Bronchial epithelial cell (primary cell): Measurements from ENCODE around the gene CXorf49. TPM values are rescaled to one million over a fixed set of nuclear protein-coding genes. Genes with fewer than 3 reads are reported as not detected.
"Not testable (repeated sequence)": the region's sequence is repeated elsewhere in the genome, so short reads cannot be mapped to it uniquely, and the experiment has no call there.

Experiments
- DNase-seq: peaks from one replicate; pipeline ENCODE4 v3.0.0-alpha.2; 2010; ENCODE audit warnings: low read depth
- FAIRE-seq: peaks from 2 replicates; lab custom pipeline; 2011; peaks lifted over from hg19 to GRCh38; lab: Jason Lieb, UNC
- H3K27me3 ChIP-seq: 2 replicates; pipeline ENCODE4 v1.5.1; 2011; ENCODE audit warnings: low read length; ENCODE audit not compliant: control insufficient read depth, insufficient read depth
- H3K36me3 ChIP-seq: 2 replicates; pipeline ENCODE4 v1.5.1; 2011; ENCODE audit warnings: low read length; ENCODE audit not compliant: control insufficient read depth, insufficient read depth
- H3K4me3 ChIP-seq: 2 replicates; pipeline ENCODE4 v1.5.1; 2011; ENCODE audit warnings: mild to moderate bottlenecking, low read depth, low read length, control low read depth
- total RNA-seq: library from RNA; depleted of rRNA; stranded (reverse); fragments of >200 nt; gene quantifications from 2 replicates; pipeline ENCODE4 v1.2.1, GENCODE V29; 2014

Gene CXorf49
- not detected in 2 replicates for total RNA-seq

GRCh38 chrX:71718185-71718584, at the start of gene CXorf49:
TSS of gene CXorf49 (minus strand) at chrX:71718285. CDS start at chrX:71718151, 134 bp downstream.
- H3K36me3 ChIP-seq, DNase-seq, H3K27me3 ChIP-seq, H3K4me3 ChIP-seq, FAIRE-seq: not testable (repeated sequence)

GRCh38 chrX:71767134-71767533, 49.0 kb upstream of the CXorf49 start:
- H3K36me3 ChIP-seq, DNase-seq, H3K4me3 ChIP-seq, FAIRE-seq, H3K27me3 ChIP-seq: not testable (repeated sequence)

GRCh38 chrX:71765613-71766012, 47.5 kb upstream of the CXorf49 start:
- H3K27me3 ChIP-seq, DNase-seq, H3K36me3 ChIP-seq, H3K4me3 ChIP-seq, FAIRE-seq: not testable (repeated sequence)

GRCh38 chrX:71764832-71765231, 46.7 kb upstream of the CXorf49 start:
- not testable (repeated sequence) for H3K36me3 ChIP-seq, DNase-seq, H3K27me3 ChIP-seq, H3K4me3 ChIP-seq, FAIRE-seq

DNA sequence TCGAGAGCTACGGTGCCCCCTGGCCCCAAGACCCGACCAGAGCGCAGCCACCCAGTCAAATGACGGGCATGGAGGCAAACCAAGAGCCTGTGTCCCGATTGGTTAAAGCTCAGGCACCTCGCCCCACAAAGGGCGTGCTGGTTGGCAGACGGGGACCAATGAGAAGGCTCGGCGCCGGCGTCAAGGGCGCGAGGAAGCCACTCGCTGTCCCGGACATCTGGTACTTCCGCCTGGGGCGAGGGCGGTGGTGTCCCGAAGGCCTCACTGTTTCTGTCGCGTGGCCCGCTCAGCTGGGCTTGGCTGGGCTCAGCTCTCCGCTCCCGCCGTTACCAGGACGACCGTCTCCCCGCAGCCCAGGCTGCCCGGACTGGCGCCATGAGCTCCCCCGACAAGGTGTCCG, 45.0 kb upstream of the CXorf49 start, which contains the start of gene CXorf49B:
TSS of gene CXorf49B (plus strand) at position 301 of the 400 bp plus-strand sequence. CDS start at position 376, 75 bp downstream.
- H3K4me3 ChIP-seq, DNase-seq, FAIRE-seq: not testable (repeated sequence)

GRCh38 chrX:71760688-71761281, 42.7 kb upstream of the CXorf49 start:
- not testable (repeated sequence) for H3K27me3 ChIP-seq, H3K4me3 ChIP-seq, FAIRE-seq, DNase-seq, H3K36me3 ChIP-seq

More for the DNA sequence above, 45.0 kb upstream of the CXorf49 start, which contains the start of gene CXorf49B:
- H3K27me3 ChIP-seq, H3K36me3 ChIP-seq: not testable (repeated sequence)

- not testable (repeated sequence) for H3K4me3 ChIP-seq, H3K36me3 ChIP-seq, DNase-seq, H3K27me3 ChIP-seq, FAIRE-seq
Measured at GRCh38 chrX:71720289-71720886, 2.3 kb upstream of the CXorf49 start.

GRCh38 chrX:71719195-71719594, 1.1 kb upstream of the CXorf49 start:
- not testable (repeated sequence) for DNase-seq, H3K4me3 ChIP-seq, H3K36me3 ChIP-seq, H3K27me3 ChIP-seq, FAIRE-seq

GRCh38 chrX:71716323-71716722, 1.8 kb downstream of the CXorf49 start:
- FAIRE-seq = peak; percentile 98

DNA sequence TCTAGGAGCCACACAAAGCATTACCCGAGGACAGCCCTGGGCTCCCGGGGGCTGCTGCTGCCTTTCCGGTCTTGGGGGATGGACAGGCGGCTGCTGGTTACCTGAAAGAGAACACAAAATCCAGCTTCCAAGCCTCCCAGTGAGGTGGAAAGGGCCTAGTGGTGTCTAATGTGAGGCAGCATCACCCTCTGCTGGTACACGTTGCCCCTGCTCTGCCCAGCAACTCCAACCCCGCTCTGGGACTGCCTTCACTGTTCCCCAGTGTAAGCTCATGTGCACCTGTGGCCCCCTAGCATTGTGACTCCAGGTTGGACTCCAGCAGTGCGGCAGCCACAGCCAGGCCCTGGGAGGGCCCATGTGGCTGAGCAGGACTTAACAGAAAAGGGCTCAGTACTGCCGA, 2.5 kb downstream of the CXorf49 start:
- FAIRE-seq = not testable (repeated sequence)

More at GRCh38 chrX:71716323-71716722, 1.8 kb downstream of the CXorf49 start:
- DNase-seq, H3K36me3 ChIP-seq, H3K4me3 ChIP-seq, H3K27me3 ChIP-seq: not testable (repeated sequence)

DNA sequence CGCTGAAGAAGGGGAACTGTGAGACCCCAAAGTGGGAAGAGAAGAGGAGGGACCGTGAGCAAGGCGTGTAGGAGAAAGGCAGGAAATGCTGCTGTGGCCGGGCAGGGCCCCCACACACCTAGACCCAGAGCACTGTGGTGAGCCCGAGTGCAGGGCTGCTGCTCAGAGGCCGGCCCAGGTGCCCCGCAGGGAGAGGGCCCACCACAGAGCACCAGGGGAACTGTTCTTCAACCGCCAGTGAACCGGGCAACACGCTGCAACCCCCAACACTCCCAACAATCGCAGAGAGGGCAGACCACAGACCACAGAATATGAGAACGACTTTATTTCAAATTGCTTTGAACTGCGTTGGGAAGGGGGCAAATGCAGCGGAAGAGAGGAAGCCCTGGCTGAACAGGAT, 4.0 kb downstream of the CXorf49 start:
- H3K4me3 ChIP-seq, DNase-seq, H3K36me3 ChIP-seq, FAIRE-seq, H3K27me3 ChIP-seq: not testable (repeated sequence)

More for the DNA sequence above, 2.5 kb downstream of the CXorf49 start:
- H3K36me3 ChIP-seq, H3K4me3 ChIP-seq, H3K27me3 ChIP-seq, DNase-seq: not testable (repeated sequence)

GRCh38 chrX:71702853-71703252, 15.2 kb downstream of the CXorf49 start:
- not testable (repeated sequence) for FAIRE-seq, DNase-seq, H3K36me3 ChIP-seq, H3K27me3 ChIP-seq, H3K4me3 ChIP-seq

GRCh38 chrX:71699023-71699344, 19.1 kb downstream of the CXorf49 start:
- not testable (repeated sequence) for DNase-seq, FAIRE-seq, H3K36me3 ChIP-seq

GRCh38 chrX:71698299-71699022, 19.6 kb downstream of the CXorf49 start:
- not testable (repeated sequence) for H3K27me3 ChIP-seq, H3K36me3 ChIP-seq, H3K4me3 ChIP-seq, FAIRE-seq, DNase-seq

More at GRCh38 chrX:71699023-71699344, 19.1 kb downstream of the CXorf49 start:
- H3K4me3 ChIP-seq, H3K27me3 ChIP-seq: not testable (repeated sequence)
